Transverse colon (tissue), 3 donors: ENCODE data around the gene DNAJB6.

Source experiments
- CTCF ChIP-seq, 5 experiments: fragments of 200-600 bp in 3 of 5; fragments of 450-650 bp in 2 of 5; sonication (generic) in 3 of 5; IDR thresholded peaks; 1 replicate in 2 of 5; 2 replicates in 3 of 5; pipeline ENCODE4 v1.5.1; 2016 to 2017; ENCODE audit warnings: antibody characterized with exemption in 5 of 5, inconsistent platforms in 3 of 5, mild to moderate bottlenecking in 2 of 5, moderate library complexity in 1 of 5
- EP300 ChIP-seq: sonication (generic); formaldehyde crosslinking; IDR thresholded peaks from one replicate; pipeline ENCODE4 v1.6.1; 2017; ENCODE audit warnings: antibody characterized with exemption, low read depth

GRCh38 chr7:157295338-157295737 is 41.5 kb upstream of the DNAJB6 start:
- TF ChIP-seq CTCF (IDR thresholded peaks at IDR 0.05) (no peak), EP300 (no peak)
